ENCODE data around the gene NR3C2.

NR3C2 gene

DNA sequence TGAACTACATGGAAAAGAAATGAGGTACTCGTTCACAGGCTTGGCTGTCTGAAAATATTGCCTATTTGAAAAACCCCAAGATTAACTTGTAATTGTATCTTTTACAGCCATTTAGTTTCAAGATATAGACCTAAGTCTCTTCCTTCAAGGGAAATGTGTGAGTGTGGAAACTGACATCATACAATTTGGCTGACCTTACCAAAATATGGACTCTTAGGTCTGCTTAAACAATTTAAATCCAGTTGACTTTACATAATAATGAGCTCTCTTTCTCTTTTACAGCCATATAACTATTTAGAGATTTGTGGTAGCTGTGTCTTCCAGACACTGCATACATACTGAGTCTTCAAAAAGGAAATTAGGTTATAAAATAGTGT is 186.9 kb downstream of the NR3C2 start:
- no peak for DNase-seq

DNA sequence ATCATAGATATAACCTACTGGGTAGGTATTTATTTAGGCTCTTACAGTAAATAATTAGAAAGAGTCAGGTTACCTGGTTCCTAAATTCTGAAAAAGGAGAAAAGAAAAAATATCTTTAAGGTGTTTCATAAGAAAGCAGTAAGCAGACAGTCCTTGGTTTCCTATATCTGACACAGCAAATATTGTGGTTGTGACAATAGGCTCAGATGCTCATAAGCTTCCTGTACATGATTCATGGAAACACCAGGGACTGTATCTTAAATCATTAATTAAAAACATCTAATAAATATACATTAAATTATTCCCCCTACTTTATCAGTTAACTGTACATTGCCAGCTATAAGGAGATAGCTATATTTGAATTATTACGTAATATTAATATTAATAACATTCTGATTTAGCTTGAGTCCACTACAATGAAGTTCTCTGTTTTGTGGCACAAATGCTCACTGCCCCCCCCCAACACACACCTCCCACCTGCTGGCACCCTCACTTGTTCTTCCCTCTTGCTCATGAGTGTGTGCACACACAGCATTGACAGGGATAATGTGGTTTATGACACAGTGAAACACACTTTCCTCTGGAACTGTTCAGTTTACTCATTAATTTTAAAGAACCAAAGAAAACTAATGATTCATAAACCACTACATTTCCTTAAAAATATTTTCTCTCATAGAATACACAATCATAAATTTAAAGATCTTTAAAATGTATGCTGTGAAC is 187.4 kb downstream of the NR3C2 start:
- DNase-seq: no peak

DNA sequence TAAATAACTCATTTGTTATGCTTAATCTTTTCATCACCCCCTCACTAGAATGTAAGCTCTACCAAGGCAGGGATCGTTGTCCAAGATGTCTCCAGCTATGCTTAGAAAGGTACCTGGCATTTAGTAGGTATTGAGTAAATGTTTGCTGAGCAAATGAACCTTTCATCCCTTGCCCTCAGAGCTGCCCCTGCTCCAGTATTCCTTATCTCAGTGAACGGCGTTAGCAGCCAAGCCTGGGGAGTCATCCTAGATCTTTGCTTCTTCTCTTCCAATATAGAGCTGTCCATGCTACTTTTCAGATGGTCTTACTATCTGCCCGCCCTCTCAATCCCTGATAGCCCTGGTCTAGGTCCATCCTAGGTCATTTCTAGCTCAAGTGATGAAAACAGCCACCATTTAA is 188.4 kb downstream of the NR3C2 start:
- DNase-seq: no peak

DNA sequence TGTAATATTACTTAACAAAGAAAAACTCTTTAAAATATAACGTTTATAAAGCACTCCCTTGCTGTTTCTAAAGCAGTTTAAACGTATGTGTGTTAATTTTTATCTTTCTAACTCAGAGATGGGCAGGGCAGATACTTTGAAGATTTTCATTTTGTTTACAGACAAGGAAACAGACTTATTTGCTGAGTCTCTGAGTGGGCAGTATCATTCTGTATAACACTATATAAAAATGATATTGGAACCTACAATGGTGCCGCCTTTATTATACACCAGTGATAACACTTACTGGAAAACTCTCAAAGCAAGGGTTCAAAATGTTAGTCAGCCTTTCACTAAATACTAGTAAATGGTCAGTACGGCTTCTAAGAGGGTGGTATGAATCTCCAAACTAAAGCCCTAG is 193.4 kb downstream of the NR3C2 start:
- DNase-seq: no peak

DNA sequence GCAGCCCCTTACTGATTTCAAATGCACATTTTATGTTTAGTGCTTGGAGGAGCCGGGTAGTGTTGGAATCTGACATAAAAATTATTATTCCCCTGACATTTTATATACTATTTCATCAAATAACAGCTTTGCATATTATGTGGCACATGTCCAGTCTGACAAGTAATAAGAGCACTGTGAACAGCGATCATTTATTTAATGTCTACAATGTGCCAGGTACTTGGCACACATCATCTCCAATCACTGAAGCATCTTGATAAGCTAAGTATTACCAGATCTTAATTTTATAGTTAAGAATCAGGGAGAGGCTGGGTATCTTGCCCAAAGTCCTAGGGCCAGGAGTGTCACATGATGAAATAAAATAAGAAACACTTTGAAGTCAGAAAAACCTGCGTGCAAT is 197.2 kb downstream of the NR3C2 start:
- DNase-seq: no peak

DNA sequence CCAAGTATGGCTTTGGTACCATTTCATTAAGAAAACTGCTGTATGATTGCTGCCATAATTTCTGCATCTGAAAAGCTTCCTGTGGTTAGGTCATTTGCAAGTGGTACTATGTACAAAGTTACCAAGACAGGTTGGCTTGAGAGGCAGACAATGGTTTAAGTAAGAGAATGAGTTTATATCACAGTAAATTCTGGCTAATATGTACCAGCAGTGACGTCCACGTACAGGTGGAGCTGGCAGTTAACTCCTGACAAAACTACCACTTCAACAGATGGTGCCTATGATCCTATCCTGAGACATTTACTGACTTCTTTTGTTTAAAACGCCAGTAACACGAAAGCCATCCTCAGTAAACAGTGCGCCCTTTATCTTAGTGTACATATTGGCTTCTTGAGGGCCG is 198.4 kb downstream of the NR3C2 start:
- no peak for DNase-seq

DNA sequence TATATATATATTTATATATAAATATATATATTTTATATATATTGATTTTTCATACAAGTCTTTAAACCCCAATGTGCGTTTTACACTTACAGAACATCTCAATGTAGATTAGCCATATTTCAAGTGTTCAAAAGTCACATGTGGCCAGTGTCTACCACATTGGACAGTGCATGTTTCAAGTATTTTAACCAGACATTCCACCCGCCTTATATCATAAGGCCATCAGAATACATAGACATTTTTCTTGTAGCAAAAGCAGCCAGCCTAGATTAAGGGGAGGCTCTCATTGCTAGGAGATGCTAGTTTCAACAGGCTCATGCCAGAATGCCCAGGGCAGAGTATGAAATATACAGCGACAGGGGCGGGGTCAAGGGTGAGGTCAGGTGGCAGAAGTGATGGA is 202.0 kb downstream of the NR3C2 start:
- DNase-seq: no peak

DNA sequence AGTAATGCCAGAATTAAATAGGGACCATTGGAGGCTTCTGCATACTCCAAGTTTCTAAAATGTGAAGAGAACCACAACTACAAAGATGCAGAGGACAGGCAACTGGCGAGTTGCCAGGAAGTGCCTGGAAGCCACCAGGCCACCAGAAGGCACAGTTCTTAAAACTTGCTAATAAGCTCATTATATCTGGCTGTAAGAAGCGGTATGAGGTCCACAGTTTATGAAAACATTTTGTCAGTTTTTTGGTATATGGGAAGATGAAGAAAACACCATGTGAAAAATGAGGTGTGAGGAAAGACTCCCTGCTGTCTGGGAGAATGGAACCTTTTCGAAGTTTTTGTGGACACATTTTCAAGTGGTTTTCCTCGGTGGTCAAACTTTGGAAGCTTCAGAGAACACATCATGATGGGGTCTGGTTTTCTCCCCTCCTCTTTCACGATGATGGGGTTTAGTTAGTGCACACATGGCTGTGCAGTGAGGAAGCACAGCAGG is 202.7 kb downstream of the NR3C2 start:
- no peak for DNase-seq

DNA sequence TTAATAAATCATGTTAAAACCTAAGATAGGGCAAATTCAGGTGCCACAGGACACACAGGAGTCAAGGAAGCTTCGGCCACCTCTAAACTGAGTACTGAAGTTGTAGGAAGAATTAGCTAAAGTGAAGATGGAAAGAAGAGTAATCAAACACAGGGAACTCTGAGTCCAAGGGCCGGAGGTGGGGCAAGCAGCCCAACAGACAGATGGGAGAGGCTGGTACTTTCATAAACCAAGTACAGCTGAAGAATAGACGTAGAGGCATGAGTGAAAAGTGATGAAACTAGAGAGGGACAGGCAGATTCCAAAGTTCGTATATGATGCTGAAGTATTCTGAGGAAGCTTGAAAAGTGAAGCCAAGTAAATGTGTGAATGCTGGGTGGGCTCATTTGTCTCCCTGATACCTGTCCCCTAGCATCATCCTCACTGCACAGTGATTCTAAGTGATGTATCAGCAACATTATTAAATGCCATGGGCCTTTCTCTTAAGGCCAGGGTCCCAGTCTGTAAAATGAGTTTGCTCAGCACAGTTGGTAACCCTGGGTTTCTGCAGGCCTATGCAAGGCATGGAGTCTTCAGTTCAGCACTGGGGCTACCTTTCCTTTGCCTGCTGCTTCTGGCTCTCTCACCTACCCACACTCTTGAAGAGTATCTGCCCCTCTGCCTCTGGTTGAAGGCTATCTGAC is 203.3 kb downstream of the NR3C2 start:
- no peak for DNase-seq

DNA sequence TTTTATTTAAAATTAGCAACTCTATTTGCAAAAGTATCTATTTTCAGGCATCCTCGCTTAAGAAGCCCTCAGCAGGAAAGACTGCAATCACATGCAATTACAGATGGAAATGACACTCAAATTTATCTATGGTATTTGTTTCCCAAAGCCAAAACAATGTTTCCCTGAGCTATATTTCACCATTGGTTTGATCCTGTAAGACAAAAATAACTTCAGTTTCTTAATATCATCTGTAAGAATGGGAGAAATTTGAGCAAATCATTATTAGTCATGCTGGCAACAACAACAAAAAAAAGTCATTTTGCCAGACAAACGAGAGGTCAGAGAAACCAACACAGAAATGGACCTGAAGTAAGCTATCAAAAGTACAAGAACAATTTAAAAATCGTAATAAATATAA is 204.1 kb downstream of the NR3C2 start:
- no peak for DNase-seq

DNA sequence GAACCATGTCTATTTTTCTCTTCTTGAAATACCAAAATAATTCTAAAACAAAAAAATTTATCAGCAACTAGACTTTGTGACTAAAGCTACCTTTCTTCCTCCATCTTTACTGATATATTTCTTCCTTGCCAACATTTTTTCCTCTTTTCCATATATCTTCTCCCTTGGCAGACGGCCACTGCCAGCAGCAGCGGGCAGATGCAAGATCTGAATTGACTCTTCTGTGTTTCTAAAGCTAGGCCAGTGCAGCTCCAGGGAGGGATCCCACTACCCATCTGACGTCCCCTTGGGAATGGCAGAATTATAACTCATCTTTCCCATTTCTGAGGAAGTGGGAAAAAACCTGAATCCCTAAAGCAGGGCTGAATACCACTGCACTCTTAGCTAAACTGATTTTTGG is 206.4 kb downstream of the NR3C2 start:
- no peak for DNase-seq

DNA sequence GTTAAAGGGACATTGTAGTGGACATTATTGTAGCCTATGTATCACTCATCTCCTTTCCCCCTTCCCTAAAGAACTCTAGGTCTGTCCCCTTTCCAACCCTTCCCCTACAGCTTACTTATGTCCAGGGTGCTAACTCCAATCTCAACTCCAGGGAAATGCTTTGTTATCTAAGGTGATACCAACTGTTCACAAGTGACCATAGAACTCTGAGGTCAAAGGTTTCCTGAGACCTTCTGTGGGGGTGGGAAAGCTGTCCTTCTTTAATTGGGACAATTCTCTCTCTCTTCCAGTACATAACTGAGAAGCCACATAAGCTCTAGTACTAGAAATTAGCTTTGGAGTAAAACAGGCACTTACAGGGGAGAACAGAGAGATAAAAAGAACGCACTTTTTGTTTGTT is 212.4 kb downstream of the NR3C2 start:
- DNase-seq: no peak

DNA sequence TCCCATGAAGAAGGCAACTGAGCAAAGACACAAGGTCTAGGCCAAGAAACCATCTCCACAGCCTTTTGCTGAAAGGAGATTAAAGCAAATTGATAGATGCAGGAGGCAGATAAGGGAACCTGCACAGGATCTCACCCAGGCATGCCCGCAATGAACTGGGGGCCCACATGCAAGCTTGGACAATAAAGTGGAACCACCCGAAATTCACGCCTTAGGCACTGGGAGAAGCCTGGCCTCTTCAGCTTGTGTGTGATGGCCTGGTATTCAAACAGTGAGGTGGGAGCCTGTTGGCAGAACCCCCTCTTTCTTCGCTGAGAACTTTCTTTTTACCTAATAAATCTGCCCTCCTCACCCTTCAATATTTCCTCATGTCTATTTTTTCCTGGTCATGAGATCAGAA is 213.2 kb downstream of the NR3C2 start:
- DNase-seq: no peak

DNA sequence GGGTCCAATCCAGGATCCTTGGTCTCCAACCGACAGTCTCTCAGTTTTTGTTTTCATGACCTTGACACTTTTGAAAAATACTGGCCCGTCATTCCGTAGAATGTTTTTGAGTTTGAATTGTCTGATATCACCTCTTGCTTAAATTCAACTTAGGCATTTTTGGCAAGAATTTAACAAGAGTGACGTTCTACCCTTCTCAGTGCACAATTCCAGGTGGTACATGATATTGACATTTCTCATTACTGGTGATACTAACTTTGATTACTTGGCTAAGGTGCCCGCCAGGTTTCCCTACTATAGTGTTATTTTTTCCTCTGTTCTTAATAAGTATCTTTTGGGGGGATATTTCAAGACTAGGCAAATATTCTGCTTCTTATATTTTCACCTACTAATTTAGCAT is 215.1 kb downstream of the NR3C2 start:
- no peak for DNase-seq

DNA sequence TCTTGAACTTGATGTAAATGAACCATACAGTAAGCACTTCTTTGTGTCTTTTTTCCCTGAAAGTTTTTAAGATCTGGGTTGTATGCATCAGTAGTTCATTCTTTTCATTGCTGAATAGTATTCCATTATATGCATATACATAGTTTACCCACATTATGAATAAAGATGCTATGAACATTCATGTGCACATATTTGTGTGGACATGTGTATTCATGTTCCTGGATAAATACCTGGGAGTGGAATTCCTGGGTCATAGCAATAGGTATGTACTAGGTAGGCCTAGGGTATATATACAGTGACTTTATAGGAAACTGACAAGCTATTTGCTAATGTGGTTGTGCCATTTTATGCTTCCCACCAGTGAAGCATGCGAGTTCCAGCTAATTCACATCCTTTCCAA is 215.9 kb downstream of the NR3C2 start:
- DNase-seq: no peak

DNA sequence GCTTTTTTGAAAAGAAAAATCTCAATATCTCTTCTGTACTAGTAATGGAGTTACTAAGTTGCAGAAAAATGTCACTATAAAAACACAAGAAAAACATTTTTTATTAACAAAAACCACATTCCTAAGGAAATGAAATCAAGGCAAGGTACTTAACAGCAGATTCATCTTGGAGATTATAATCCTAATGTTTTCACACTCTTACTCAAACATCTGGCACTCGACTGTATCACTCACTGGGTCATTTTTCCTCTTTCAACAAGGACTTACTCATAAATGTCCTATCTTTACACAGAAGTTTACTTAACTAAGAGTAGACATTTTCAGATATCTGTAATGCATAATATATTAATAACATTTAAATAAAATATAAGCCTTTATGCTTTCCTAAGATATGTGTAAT is 216.6 kb downstream of the NR3C2 start:
- no peak for DNase-seq

DNA sequence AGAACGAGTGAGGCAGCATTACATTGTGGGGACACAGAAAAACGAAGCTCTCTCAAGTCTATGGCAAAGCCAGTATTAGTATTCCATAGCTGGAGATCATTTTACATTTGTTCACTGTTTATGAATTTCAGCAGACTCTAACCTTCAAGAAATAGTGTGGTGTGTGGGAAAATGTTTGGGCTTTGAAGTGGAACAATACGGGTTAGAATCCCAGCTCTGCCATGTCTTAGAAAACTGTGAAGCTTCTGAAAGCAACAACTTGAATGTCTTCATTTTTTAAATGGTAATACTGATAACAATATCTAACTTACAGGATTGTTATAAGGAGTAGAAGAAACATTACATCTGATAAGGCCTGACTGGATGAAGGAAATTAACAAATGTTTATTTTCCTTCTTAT is 217.7 kb downstream of the NR3C2 start:
- no peak for DNase-seq

DNA sequence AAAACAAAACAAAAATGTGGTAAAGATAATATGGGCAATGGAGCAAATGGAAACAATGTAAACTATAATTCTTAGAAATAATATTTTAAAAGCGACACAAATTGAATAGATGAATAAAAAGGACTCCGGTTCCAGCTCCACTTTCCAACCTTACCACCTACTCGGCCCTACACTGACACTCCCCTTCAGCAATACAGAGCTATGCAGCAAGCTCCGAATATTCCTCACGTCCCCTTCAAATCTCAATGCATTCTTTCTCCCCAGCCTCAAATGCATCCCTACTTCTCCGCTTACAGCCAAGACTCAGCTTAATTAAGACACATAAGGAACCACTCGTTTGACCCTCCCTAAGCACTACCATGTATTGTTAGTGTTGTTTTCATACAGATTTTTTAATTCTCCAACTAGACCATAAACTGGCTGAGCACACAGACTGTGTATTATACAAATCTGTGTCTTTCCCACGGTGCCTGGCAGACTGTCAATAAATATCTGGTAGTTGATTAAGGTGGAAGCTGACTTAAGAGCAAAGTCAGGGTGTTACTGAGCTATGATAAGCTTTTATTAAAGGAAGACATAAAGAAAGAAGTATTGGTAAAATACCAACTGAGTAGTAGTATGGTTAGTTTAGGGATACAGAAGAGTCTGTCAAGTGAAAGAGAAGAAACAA is 219.1 kb downstream of the NR3C2 start:
- no peak for DNase-seq

DNA sequence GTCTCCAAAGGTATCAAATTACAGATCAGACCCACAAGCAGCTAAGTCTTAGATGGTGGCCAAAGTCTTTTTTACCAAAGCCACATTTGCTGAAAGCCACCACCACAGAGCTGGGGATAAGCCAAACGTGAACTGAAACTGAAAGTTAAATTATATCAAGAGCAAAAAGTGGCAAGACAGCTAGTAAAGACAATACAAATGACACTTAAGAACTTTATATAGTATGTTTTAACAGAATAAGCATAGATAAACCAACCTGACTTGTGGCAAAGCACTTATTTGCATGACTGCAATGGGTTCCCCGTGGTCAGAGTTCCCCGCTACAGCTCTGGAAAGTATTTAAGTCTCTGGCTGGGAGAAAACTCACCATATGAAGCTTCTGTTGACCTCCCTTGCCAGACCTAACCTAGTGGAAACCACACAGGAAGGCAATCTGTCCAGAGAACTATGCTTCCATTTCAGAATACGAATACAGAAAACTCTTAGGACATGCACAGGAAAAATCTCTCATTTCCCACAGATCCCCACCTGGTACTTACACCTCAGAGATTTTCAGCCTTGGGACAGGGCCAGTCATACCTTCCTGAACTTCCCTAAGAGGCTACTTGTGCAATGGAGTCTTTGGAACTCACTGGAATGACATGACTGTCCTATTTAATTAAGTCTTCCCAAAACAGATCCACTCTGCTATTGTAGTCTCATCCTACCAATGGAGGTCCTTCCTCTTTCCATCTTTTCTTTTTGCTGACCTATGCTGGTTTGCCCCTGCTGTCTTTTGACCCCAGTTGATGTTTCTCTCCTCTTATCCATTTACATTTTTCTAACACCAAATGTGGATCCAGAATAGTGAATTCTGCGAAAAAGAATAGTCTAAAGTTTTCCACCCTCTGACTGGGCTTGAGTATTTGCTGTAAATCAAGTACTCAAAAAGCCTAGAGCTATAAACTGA is 225.1 kb downstream of the NR3C2 start:
- no peak for DNase-seq

DNA sequence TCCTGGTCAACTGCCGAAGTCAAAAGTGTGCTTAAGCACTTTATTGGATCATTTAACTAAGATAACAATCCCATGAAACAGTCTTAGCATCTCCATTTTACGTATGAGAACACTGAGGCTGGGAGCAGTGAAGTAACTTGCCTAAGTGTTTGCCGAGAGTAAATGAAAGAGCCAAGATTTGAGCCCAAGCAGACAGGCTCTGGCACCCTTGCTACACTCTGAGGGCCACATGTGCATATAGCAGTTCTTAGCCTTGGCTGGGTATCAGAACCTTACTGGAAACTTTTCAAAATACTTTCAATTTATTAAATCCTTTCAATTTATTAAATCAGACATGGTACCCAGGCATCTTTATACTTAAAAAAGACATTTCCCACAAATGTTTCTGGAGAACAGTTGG is 225.9 kb downstream of the NR3C2 start:
- no peak for DNase-seq

DNA sequence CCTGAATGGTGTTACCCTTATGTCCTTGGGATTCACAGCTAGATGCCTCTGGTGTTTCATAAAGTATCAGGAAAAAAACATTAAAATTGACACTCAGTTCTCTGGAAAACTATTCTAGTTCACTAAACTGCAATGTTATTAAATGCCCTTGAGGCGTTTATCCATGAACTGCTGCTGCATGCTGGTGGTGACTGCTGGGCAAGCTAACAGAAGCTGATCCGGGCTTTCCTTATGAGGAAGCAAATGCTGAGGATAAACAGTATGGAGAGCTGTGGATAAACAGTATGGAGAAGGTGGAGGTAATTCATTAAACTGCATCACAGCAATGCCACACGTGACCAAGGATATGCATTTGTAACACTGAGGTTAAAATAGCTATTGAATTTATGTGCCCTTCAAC is 227.0 kb downstream of the NR3C2 start:
- DNase-seq: no peak

DNA sequence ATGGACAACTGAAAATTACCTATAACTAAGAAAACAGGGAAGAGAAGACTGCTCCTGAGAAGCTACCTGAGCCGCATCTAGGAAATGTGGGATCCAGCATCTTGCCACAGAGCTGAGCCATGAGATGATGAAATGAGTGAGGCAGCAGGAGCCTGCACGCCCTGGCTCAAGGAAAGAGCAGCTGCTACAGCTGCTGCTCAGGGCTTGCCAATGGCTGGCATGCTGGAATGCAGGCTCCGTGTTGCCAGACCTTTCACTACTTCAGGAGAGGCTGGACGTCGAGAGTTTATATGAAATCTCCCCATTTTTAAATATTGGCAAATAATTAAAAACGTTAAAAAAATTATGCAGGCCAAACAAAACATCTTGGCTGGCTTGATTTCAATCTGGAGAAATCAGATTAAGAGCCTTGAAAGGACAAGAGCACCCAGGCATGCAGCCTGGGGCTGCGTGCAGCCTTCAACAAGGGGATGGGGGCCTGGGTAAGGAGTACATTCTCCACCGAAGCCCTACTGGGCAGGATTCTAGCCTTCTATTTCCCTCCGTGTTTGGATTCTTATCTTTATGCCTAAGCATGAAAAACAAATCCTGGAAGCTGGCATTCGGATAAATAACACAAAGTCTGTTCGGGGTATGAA is 227.6 kb downstream of the NR3C2 start:
- DNase-seq: no peak

DNA sequence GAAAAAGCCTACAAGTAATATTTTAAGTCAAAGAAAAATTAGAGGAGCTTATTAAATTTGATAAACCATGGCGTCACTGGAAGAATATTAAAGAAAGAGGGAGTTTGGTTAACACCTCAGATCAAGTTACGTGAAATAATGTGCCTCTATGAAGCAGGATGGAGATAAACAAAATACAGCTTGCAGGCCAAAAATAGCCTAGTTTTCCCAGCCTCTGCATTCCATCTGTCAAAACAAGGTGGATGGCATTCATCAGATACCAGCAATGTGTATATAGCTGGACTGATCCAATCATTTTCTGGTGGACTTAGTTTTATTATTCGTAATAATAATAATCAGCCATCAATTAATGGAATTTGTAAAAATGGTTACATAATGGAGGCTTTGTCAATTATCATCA is 230.7 kb downstream of the NR3C2 start:
- DNase-seq: no peak

Data from AML-193 (cell line).